Caco-2 (cell line): Measurements from ENCODE around the gene HOXB4. TPM values are rescaled to one million over a fixed set of nuclear protein-coding genes. Genes with fewer than 3 reads are reported as not detected.
A peak's percentile ranks its signal among the peaks of the same experiment; 100 is the strongest.

Source experiments
- BruUV-seq: library from RNA; stranded (reverse); fragments of 400-500 nt; replicated peaks from 2 replicates; lab custom pipeline; 2021; lab: Mats Ljungman, UMichigan
- CTCF ChIA-PET: fragments of 300-600 bp; sonication (Branson Sonifier 250); formaldehyde crosslinking; loops from one replicate; lab custom pipeline; 2022; ENCODE audit warnings: antibody characterized with exemption; lab: Charles Lee
- POLR2A ChIA-PET: fragments of 300-600 bp; sonication (Branson Sonifier 250); formaldehyde crosslinking; loops from one replicate; lab custom pipeline; 2022; ENCODE audit warnings: antibody characterized with exemption; lab: Charles Lee
- DNase-seq, 2 experiments: peaks; one replicate each; pipeline versions ENCODE4 v3.0.0 to v3.0.0-alpha.2; 2020 to 2022
- H3K27me3 ChIP-seq: replicated peaks from 2 replicates; pipeline ENCODE4 v1.6.0; 2011; ENCODE audit warnings: low read length; ENCODE audit not compliant: control insufficient read depth, insufficient read depth
- H3K36me3 ChIP-seq: 2 replicates; pipeline ENCODE4 v1.5.1; 2011; ENCODE audit warnings: low read length; ENCODE audit not compliant: control insufficient read depth, insufficient read depth
- H3K4me1 ChIP-seq: fragments of 250-450 bp; sonication (Bioruptor Pico); 2 replicates; pipeline ENCODE4 v1.5.1; 2020; ENCODE audit warnings: mild to moderate bottlenecking
- H3K4me3 ChIP-seq: 2 replicates; pipeline ENCODE4 v1.5.1; 2011; ENCODE audit warnings: low read depth, mild to moderate bottlenecking, control low read depth, low read length
- H3K9me3 ChIP-seq: fragments of 250-450 bp; sonication (Bioruptor Pico); 2 replicates; pipeline ENCODE4 v1.5.1; 2020; ENCODE audit warnings: mild to moderate bottlenecking, moderate library complexity
- H3K27ac Mint-ChIP-seq: one replicate; pipeline ENCODE4 v1.8.0; 2022; ENCODE audit warnings: mixed read lengths; ENCODE audit not compliant: unreplicated experiment
- H3K27me3 Mint-ChIP-seq: one replicate; pipeline ENCODE4 v1.8.0; 2022; ENCODE audit warnings: mixed read lengths; ENCODE audit not compliant: insufficient read depth, unreplicated experiment
- H3K36me3 Mint-ChIP-seq: one replicate; pipeline ENCODE4 v1.8.0; 2022; ENCODE audit warnings: mild to moderate bottlenecking, mixed read lengths; ENCODE audit not compliant: insufficient read depth, unreplicated experiment
- H3K4me1 Mint-ChIP-seq: one replicate; pipeline ENCODE4 v1.8.0; 2022; ENCODE audit warnings: low read depth, mixed read lengths; ENCODE audit not compliant: unreplicated experiment
- H3K4me3 Mint-ChIP-seq: one replicate; pipeline ENCODE4 v1.8.0; 2022; ENCODE audit warnings: mild to moderate bottlenecking, moderate library complexity, mixed read lengths; ENCODE audit not compliant: unreplicated experiment
- H3K9me3 Mint-ChIP-seq: one replicate; pipeline ENCODE4 v1.8.0; 2022; ENCODE audit warnings: mixed read lengths; ENCODE audit not compliant: unreplicated experiment
- intact Hi-C: fragments of 100-400 bp; cut with micrococcal nuclease; formaldehyde crosslinking; loops from one replicate; pipeline ENCODE4 v1.10.0; 2022; ENCODE audit not compliant: unreplicated experiment
- total RNA-seq: library from RNA; stranded (reverse); gene quantifications from 2 replicates; pipeline ENCODE4 v1.2.3, GENCODE V29; 2022
- TF ChIP-seq, protein P1 (sequence below), 2 experiments: fragments of 200-600 bp in 1 of 2; IDR thresholded peaks; 1 replicate in 1 of 2; 2 replicates in 1 of 2; pipeline versions ENCODE4 v1.5.1 to v1.8.0; 2011 to 2022; ENCODE audit warnings: antibody characterized with exemption in 1 of 2, control low read depth in 1 of 2, inconsistent platforms in 1 of 2, low read depth in 1 of 2, low read length in 1 of 2, mild to moderate bottlenecking in 1 of 2, moderate library complexity in 1 of 2; ENCODE audit not compliant: insufficient read depth in 1 of 2, severe bottlenecking in 1 of 2, unreplicated experiment in 1 of 2

Gene HOXB4
- total RNA-seq, 1 experiment from 2014 or later: 3.4 TPM

DNA sequence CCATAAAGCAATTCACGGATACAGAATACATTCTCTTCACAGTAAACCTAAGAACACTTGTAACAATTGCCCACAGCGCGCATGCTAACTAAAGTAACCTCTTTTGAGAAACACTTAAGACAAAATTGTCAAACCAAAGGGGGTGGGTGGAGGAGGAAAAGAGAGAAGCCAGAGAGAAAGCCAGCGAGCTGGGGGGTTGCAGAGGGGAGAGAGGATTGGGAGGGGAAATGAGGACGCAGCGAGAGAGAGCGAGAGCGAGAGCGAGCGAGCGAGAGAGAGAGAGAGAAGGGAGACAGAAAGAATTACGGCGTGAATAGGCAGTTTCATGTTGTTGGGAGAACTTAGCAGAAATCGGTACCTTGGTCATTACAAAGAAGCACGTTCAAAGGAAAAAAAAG lies 34.3 kb upstream of the HOXB4 start:
- H3K27ac Mint-ChIP-seq: peak overlapping the region; percentile 4
- H3K27me3 Mint-ChIP-seq: peaks cover 41% of the 10 kb centered on the region
- H3K27me3 ChIP-seq: peaks cover 7% of the 10 kb centered on the region
- H3K4me1 ChIP-seq: peaks cover 9% of the 10 kb centered on the region
- H3K36me3 Mint-ChIP-seq: peaks cover 15% of the 10 kb centered on the region
- no TSS peak for BruUV-seq
- H3K36me3 ChIP-seq: no peaks in the 10 kb centered on the region
- intact Hi-C loops: loop anchor here (2.0 kb wide), 1 partner anchor 460 kb away; no protein-coding TSS in a partner anchor
- TF ChIP-seq, protein P1, sequence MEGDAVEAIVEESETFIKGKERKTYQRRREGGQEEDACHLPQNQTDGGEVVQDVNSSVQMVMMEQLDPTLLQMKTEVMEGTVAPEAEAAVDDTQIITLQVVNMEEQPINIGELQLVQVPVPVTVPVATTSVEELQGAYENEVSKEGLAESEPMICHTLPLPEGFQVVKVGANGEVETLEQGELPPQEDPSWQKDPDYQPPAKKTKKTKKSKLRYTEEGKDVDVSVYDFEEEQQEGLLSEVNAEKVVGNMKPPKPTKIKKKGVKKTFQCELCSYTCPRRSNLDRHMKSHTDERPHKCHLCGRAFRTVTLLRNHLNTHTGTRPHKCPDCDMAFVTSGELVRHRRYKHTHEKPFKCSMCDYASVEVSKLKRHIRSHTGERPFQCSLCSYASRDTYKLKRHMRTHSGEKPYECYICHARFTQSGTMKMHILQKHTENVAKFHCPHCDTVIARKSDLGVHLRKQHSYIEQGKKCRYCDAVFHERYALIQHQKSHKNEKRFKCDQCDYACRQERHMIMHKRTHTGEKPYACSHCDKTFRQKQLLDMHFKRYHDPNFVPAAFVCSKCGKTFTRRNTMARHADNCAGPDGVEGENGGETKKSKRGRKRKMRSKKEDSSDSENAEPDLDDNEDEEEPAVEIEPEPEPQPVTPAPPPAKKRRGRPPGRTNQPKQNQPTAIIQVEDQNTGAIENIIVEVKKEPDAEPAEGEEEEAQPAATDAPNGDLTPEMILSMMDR (IDR thresholded peaks at IDR 0.05; ENCODE audit: insufficient read depth in 1 of 2, low read depth in 1 of 2, low read length in 1 of 2, severe bottlenecking in 1 of 2, unreplicated experiment in 1 of 2): no peak
- H3K4me3 ChIP-seq: peak overlapping the region; percentile 70
- ChIA-PET CTCF (interaction anchor here (0.5 to 1.4 kb wide), 30 partner anchors 9 to 587 kb away, joined by 3 to 28 read pairs (median 4); partner anchors contain the start of genes HOXB5, HOXB9 and NFE2L1), POLR2A (interaction anchor here (0.8 to 0.9 kb wide), 2 partner anchors 13 to 565 kb away, joined by 3 to 5 read pairs; partner anchors contain the start of gene NFE2L1)
- H3K4me3 Mint-ChIP-seq: peak overlapping the region; percentile 86
- H3K9me3 Mint-ChIP-seq: no peaks in the 10 kb centered on the region
- peaks cover 36% of the 10 kb centered on the region for H3K4me1 Mint-ChIP-seq
- no peak for DNase-seq
- no peaks in the 10 kb centered on the region for H3K9me3 ChIP-seq

DNA sequence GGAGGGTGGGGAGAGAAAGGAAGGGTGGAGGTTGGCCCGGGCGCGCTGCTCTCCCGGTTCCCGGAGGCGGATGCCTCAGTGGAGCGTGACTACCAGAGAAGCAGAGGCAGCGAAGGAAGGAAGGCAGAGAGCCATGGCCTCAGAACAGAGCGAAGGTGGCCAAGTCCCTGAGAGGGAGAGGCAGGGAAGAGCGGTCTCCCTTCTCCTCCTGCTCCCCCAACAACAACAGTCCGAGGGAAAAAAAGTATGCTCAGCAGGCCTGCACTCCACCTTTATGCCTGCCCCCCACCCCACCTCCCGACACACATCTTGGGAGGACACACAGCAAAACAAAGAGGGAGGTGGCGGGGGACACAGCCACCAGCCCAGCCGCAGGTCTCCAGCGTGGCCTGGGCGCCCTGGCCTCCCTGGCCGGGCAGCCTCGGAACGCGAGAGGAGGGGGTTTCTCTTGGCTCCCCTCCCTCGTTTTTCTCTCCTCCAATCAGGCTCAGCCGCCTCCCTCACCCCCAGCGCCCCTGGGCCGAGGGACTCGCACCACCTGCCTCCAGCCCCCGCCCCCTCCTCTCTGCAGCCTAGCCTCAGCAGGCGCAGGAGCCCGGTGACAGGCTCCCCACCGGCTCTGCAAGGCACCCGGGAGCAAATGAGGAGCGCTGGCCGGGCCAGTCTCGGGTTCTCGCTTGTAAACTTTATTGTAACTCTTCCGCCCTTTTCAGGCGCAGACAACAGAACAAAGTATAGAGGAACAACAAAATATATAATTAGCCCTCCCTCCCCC lies 33.7 kb upstream of the HOXB4 start:
- BruUV-seq: no TSS peak
- DNase-seq: peak; percentile 81 to 88
- CTCF ChIA-PET: interaction anchor here (1.3 kb wide), 1 partner anchor 260 kb away, joined by 13 read pairs; no protein-coding TSS in a partner anchor

DNA sequence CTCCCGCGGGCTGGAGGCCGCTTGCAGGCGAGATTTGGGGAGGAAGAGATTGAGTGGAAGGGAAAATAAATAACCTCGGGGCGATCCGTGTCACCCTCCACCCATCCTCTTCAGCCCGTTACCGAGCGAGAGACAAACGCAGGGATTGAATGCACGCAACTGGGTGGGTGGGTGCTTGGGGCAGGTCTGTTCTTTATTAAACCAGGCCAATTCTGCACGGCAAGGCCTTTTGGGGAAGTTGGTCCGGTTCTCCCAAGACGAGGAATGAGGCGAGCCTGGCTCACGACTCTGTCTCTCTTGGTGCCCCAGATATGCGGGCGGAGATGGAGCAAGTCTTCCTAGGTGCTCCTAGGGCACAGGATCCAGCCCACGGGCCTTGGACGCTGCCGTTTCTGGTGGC lies 33.1 kb upstream of the HOXB4 start:
- H3K27ac Mint-ChIP-seq: peak overlapping the region; percentile 72
- peaks cover 15% of the 10 kb centered on the region for H3K36me3 Mint-ChIP-seq
- POLR2A ChIA-PET: no interaction called here

More for the DNA sequence above, 33.7 kb upstream of the HOXB4 start:
- Histone ChIP-seq H3K36me3 (no peaks in the 10 kb centered on the region), H3K27me3 (peaks cover 7% of the 10 kb centered on the region), H3K4me3 (peak overlapping the region; percentile 70), H3K4me1 (peaks cover 9% of the 10 kb centered on the region), H3K9me3 (no peaks in the 10 kb centered on the region)
- intact Hi-C loops: loop anchor here (2.0 kb wide), 1 partner anchor 459 kb away; no protein-coding TSS in a partner anchor
- Mint-ChIP-seq H3K27ac (peak overlapping the region; percentile 72), H3K4me3 (peak overlapping the region; percentile 86), H3K4me1 (peaks cover 31% of the 10 kb centered on the region), H3K9me3 (no peaks in the 10 kb centered on the region), H3K27me3 (peaks cover 35% of the 10 kb centered on the region), H3K36me3 (peaks cover 15% of the 10 kb centered on the region)
- TF ChIP-seq, protein P1 (IDR thresholded peaks at IDR 0.05; ENCODE audit: insufficient read depth in 1 of 2, low read depth in 1 of 2, low read length in 1 of 2, severe bottlenecking in 1 of 2, unreplicated experiment in 1 of 2): peak in 1 of 2 experiments; percentile 1
- POLR2A ChIA-PET: no interaction called here

More for the DNA sequence above, 33.1 kb upstream of the HOXB4 start:
- Histone ChIP-seq H3K4me1 (peaks cover 9% of the 10 kb centered on the region), H3K36me3 (no peaks in the 10 kb centered on the region), H3K27me3 (peaks cover 1% of the 10 kb centered on the region), H3K9me3 (no peaks in the 10 kb centered on the region), H3K4me3 (peak overlapping the region; percentile 70)
- CTCF ChIA-PET: no interaction called here
- H3K4me1 Mint-ChIP-seq: peaks cover 29% of the 10 kb centered on the region
- peaks cover 31% of the 10 kb centered on the region for H3K27me3 Mint-ChIP-seq
- DNase-seq: no peak
- peak overlapping the region; percentile 86 for H3K4me3 Mint-ChIP-seq
- TF ChIP-seq, protein P1 (IDR thresholded peaks at IDR 0.05; ENCODE audit: insufficient read depth in 1 of 2, low read depth in 1 of 2, low read length in 1 of 2, severe bottlenecking in 1 of 2, unreplicated experiment in 1 of 2): no peak
- no TSS peak for BruUV-seq
- intact Hi-C loops: no loop called here
- no peaks in the 10 kb centered on the region for H3K9me3 Mint-ChIP-seq
